Naive thymus-derived CD4-positive, alpha-beta T cell (primary cell): ENCODE data around the gene HPS1. TPM values are rescaled to one million over a fixed set of nuclear protein-coding genes. Genes with fewer than 3 reads are reported as not detected.

Experiments
- ATAC-seq: fragments of 150-1000 bp; cut with Tn5 transposase; 2 replicates; pipeline ENCODE4 v1.10.0; 2021; ENCODE audit warnings: mild to moderate bottlenecking, moderate library complexity
- CTCF ChIA-PET: fragments of 350-600 bp; sonication (Branson Sonifier 250); formaldehyde crosslinking; loops from one replicate; lab custom pipeline; 2021; ENCODE audit warnings: antibody characterized with exemption; lab: Charles Lee
- POLR2A ChIA-PET: fragments of 350-600 bp; sonication (Branson Sonifier 250); formaldehyde crosslinking; loops from one replicate; lab custom pipeline; 2021; ENCODE audit warnings: antibody characterized with exemption, inconsistent platforms; lab: Charles Lee
- DNase-seq, 9 donors: peaks; one replicate each; pipeline versions ENCODE4 v3.0.0 to v3.0.0-alpha.2; 2020 to 2022; ENCODE audit warnings: mixed read lengths in 1 of 9
- H3K27ac ChIP-seq: one replicate; pipeline ENCODE4 v1.7.0; 2013; ENCODE audit warnings: mild to moderate bottlenecking, low read depth, low read length, moderate library complexity
- H3K27me3 ChIP-seq, 2 donors: one replicate each; pipeline ENCODE4 v1.7.0; 2013; ENCODE audit warnings: low read length in 2 of 2, mild to moderate bottlenecking in 2 of 2, moderate library complexity in 2 of 2; ENCODE audit not compliant: control insufficient read depth in 2 of 2, insufficient read depth in 2 of 2
- H3K36me3 ChIP-seq, 3 experiments: 1 replicate in 2 of 3; 2 replicates in 1 of 3; pipeline ENCODE4 v1.7.0; 2013; ENCODE audit warnings: low read length in 3 of 3, mild to moderate bottlenecking in 3 of 3, moderate library complexity in 1 of 3; ENCODE audit not compliant: insufficient read depth in 3 of 3, control insufficient read depth in 2 of 3
- H3K4me1 ChIP-seq, 2 donors: one replicate each; pipeline ENCODE4 v1.7.0; 2013; ENCODE audit warnings: low read length in 2 of 2, mild to moderate bottlenecking in 2 of 2, moderate library complexity in 1 of 2; ENCODE audit not compliant: control insufficient read depth in 2 of 2, insufficient read depth in 2 of 2
- H3K4me3 ChIP-seq: 2 replicates; pipeline ENCODE4 v1.7.0; 2013; ENCODE audit warnings: mild to moderate bottlenecking, low read length
- H3K9me3 ChIP-seq, 3 experiments: 1 replicate in 2 of 3; 2 replicates in 1 of 3; pipeline ENCODE4 v1.7.0; 2013; ENCODE audit warnings: low read length in 3 of 3; ENCODE audit not compliant: control insufficient read depth in 2 of 3
- H3K27ac Mint-ChIP-seq, 9 donors: one replicate each; pipeline ENCODE4 v1.8.0; 2020 to 2022; ENCODE audit warnings: mixed read lengths in 9 of 9, mild to moderate bottlenecking in 8 of 9, moderate library complexity in 5 of 9, inconsistent platforms in 2 of 9
- H3K27me3 Mint-ChIP-seq, 5 donors: one replicate each; pipeline ENCODE4 v1.8.0; 2021 to 2022; ENCODE audit warnings: mixed read lengths in 5 of 5, mild to moderate bottlenecking in 1 of 5
- H3K36me3 Mint-ChIP-seq, 5 donors: one replicate each; pipeline ENCODE4 v1.8.0; 2020 to 2022; ENCODE audit warnings: mixed read lengths in 5 of 5, mild to moderate bottlenecking in 3 of 5, inconsistent platforms in 1 of 5
- H3K4me1 Mint-ChIP-seq, 7 donors: one replicate each; pipeline ENCODE4 v1.8.0; 2020 to 2022; ENCODE audit warnings: mixed read lengths in 7 of 7, mild to moderate bottlenecking in 3 of 7, inconsistent platforms in 1 of 7
- H3K4me3 Mint-ChIP-seq, 10 donors: one replicate each; pipeline ENCODE4 v1.8.0; 2020 to 2022; ENCODE audit warnings: mild to moderate bottlenecking in 10 of 10, mixed read lengths in 10 of 10, moderate library complexity in 6 of 10, inconsistent platforms in 2 of 10
- H3K9me3 Mint-ChIP-seq, 11 donors: one replicate each; pipeline ENCODE4 v1.8.0; 2020 to 2022; ENCODE audit warnings: mixed read lengths in 11 of 11, mild to moderate bottlenecking in 4 of 11, inconsistent platforms in 1 of 11, moderate library complexity in 1 of 11
- intact Hi-C, 2 donors: fragments of 100-400 bp; cut with micrococcal nuclease; formaldehyde crosslinking; loops; one replicate each; pipeline ENCODE4 v1.15.1; 2023
- microRNA-seq: library from miRNA; unstranded; fragments of <30 nt; microRNA quantifications from one replicate; pipeline ENCODE4 v1.2.0, GENCODE V29; 2022; ENCODE audit warnings: borderline microRNAs expressed
- polyA plus RNA-seq, 2 donors: library from polyadenylated mRNA; unstranded; fragments of 300-500 nt; fragmentation: Illumina TruSeq; gene quantifications; one replicate each; pipeline ENCODE4 v1.2.3, GENCODE V29; 2021
- total RNA-seq, 6 experiments: library from RNA in 5 of 6; stranded (reverse) in 5 of 6; gene quantifications; 1 replicate in 5 of 6; 2 replicates in 1 of 6; pipeline ENCODE4 v1.2.3 and lab custom pipeline; 2021 to 2026

The HPS1 gene
- total and polyA plus RNA-seq, 7 experiments from 2014 or later = 54.3 to 107 (median 89.5) TPM

- H3K4me3 ChIP-seq = no peak overlapping the region
- no peak for ATAC-seq
- intact Hi-C loops = no loop called here
- H3K9me3 ChIP-seq = no peaks in the 10 kb centered on the region
- no peak overlapping the region for H3K27ac Mint-ChIP-seq
- CTCF ChIA-PET = no interaction called here
- no peaks in the 10 kb centered on the region for H3K4me1 Mint-ChIP-seq
- peaks cover 0 to 5% (median 0%) of the 10 kb centered on the region in 11 donors for H3K9me3 Mint-ChIP-seq
- no peaks in the 10 kb centered on the region for H3K36me3 ChIP-seq
- no peak overlapping the region for H3K4me3 Mint-ChIP-seq
- no peak overlapping the region for H3K27ac ChIP-seq
- no peaks in the 10 kb centered on the region for H3K36me3 Mint-ChIP-seq
- POLR2A ChIA-PET = no interaction called here
- DNase-seq = no peak
- no peaks in the 10 kb centered on the region for H3K27me3 ChIP-seq
- no peaks in the 10 kb centered on the region for H3K4me1 ChIP-seq
- peaks cover 4 to 5% (median 5%) of the 10 kb centered on the region in 5 donors for H3K27me3 Mint-ChIP-seq
These were observed 78.9 kb downstream of the HPS1 start for GRCh38 chr10:98367604-98368451.

Small RNA genes within 50 kb of the gene (microRNA-seq; reads per million reads assigned to microRNA genes)
- gene MIR1287 (25.9 reads per million, percentile 38 among the genes with 10 or more reads in this experiment), gene MIR4685 (1.6 reads per million)

Other genes starting within 250 kb of the HPS1 start
- not detected for gene LOXL4, start 178.7 kb downstream of the HPS1 start, total RNA-seq
- gene LOXL4, start 178.7 kb downstream of the HPS1 start, polyA plus RNA-seq = not detected
- gene PYROXD2, start 31.8 kb downstream of the HPS1 start, total RNA-seq = 10 to 100 TPM; 11.9 to 37.1 (median 26.9) TPM
- gene PYROXD2, start 31.8 kb downstream of the HPS1 start, polyA plus RNA-seq = 1 to 10 TPM; 5.6 TPM